ENCODE data around the gene PRRG2.

DNA sequence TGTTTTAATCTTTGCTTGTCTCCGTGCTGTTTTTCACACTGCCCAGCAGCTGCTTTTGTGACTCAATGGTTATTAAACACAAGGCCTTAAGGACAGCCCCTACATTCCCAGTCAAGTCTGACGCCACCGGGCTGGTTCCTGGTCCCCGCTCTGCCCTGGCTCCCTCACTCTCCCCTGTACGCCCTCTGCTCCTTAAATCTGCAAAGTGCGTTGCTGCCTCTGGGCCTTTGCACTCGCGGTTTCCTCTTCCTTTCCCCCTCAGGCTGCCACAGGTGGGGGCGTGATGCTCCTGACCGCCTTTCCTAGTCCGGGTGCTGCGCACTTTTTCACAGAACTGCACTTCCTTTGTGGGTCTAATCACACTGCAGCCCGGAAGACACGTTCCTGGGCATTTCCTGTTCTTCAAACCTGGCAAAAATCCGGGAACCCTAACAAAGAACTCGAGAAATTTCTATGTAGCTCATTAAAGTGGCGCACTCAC is 26.4 kb upstream of the PRRG2 start:
- TF ChIP-seq ARNT (IDR thresholded peaks at IDR 0.05) (no peak), FOXM1 (IDR thresholded peaks at IDR 0.05; ENCODE audit: borderline replicate concordance) (no peak), SUZ12 (IDR thresholded peaks at IDR 0.05) (no peak), FOXA1 (IDR thresholded peaks at IDR 0.05) (no peak), L3MBTL2 (conservative IDR thresholded peaks at IDR 0.05) (no peak)

Data from HEK293T (cell line).